CD4-positive, CD25-positive, alpha-beta regulatory T cell (primary cell): ENCODE data around the gene SLC11A2. TPM values are rescaled to one million over a fixed set of nuclear protein-coding genes. Genes with fewer than 3 reads are reported as not detected.

Source experiments
- ATAC-seq, 2 donors: fragments of 150-1000 bp; cut with Tn5 transposase; one replicate each; pipeline ENCODE4 v1.10.0; 2021; ENCODE audit warnings: low read depth in 2 of 2, moderate number of reproducible peaks in 2 of 2, moderate library complexity in 1 of 2
- DNase-seq, 3 donors: peaks; one replicate each; pipeline versions ENCODE4 v3.0.0 to v3.0.0-alpha.2; 2012 to 2022; ENCODE audit warnings: mixed read lengths in 1 of 3
- H3K27ac ChIP-seq: one replicate; pipeline ENCODE4 v1.7.0; 2013; ENCODE audit warnings: mild to moderate bottlenecking, low read length; ENCODE audit not compliant: insufficient read depth, poor library complexity, severe bottlenecking
- H3K27me3 ChIP-seq: one replicate; pipeline ENCODE4 v1.7.0; 2013; ENCODE audit warnings: low read length; ENCODE audit not compliant: control insufficient read depth, insufficient read depth
- H3K36me3 ChIP-seq: one replicate; pipeline ENCODE4 v1.7.0; 2013; ENCODE audit warnings: mild to moderate bottlenecking, low read length, moderate library complexity; ENCODE audit not compliant: control insufficient read depth, insufficient read depth
- H3K4me1 ChIP-seq: 2 replicates; pipeline ENCODE4 v1.7.0; 2013; ENCODE audit warnings: mild to moderate bottlenecking, low read length; ENCODE audit not compliant: insufficient read depth, control insufficient read depth, poor library complexity, severe bottlenecking
- H3K4me3 ChIP-seq: one replicate; pipeline ENCODE4 v1.7.0; 2013; ENCODE audit warnings: low read depth, mild to moderate bottlenecking, low read length, moderate library complexity
- H3K9me3 ChIP-seq, 2 experiments: 1 replicate in 1 of 2; 2 replicates in 1 of 2; pipeline ENCODE4 v1.7.0; 2013; ENCODE audit warnings: low read length in 2 of 2, mild to moderate bottlenecking in 1 of 2, moderate library complexity in 1 of 2; ENCODE audit not compliant: control insufficient read depth in 2 of 2
- H3K27ac Mint-ChIP-seq, 3 donors: one replicate each; pipeline ENCODE4 v1.8.0; 2020 to 2022; ENCODE audit warnings: mild to moderate bottlenecking in 3 of 3, mixed read lengths in 3 of 3, moderate library complexity in 2 of 3
- H3K27me3 Mint-ChIP-seq: one replicate; pipeline ENCODE4 v1.8.0; 2022; ENCODE audit warnings: mild to moderate bottlenecking, mixed read lengths
- H3K36me3 Mint-ChIP-seq: one replicate; pipeline ENCODE4 v1.8.0; 2020; ENCODE audit warnings: mixed read lengths
- H3K4me1 Mint-ChIP-seq, 4 donors: one replicate each; pipeline ENCODE4 v1.8.0; 2020 to 2022; ENCODE audit warnings: mixed read lengths in 4 of 4, mild to moderate bottlenecking in 1 of 4
- H3K4me3 Mint-ChIP-seq, 4 donors: one replicate each; pipeline ENCODE4 v1.8.0; 2020 to 2022; ENCODE audit warnings: mild to moderate bottlenecking in 4 of 4, mixed read lengths in 4 of 4, moderate library complexity in 3 of 4
- H3K9me3 Mint-ChIP-seq, 7 donors: one replicate each; pipeline ENCODE4 v1.8.0; 2020 to 2022; ENCODE audit warnings: mixed read lengths in 7 of 7, mild to moderate bottlenecking in 3 of 7, moderate library complexity in 2 of 7
- polyA plus RNA-seq, 4 donors: library from polyadenylated mRNA; unstranded; fragments of 300-500 nt; fragmentation: Illumina TruSeq; gene quantifications; one replicate each; pipeline ENCODE4 v1.2.3, GENCODE V29; 2021
- total RNA-seq: library from RNA; stranded (reverse); gene quantifications from one replicate; pipeline ENCODE4 v1.2.3, GENCODE V29; 2022

SLC11A2 gene
- total and polyA plus RNA-seq, 5 donors from 2014 or later = 7.2 to 54.3 (median 16.0) TPM

- Histone ChIP-seq H3K4me1 (no peaks in the 10 kb centered on the region), H3K27ac (no peak overlapping the region), H3K4me3 (no peak overlapping the region), H3K36me3 (peaks cover 83% of the 10 kb centered on the region), H3K9me3 (no peaks in the 10 kb centered on the region), H3K27me3 (no peaks in the 10 kb centered on the region)
- H3K36me3 Mint-ChIP-seq = peaks cover 49% of the 10 kb centered on the region
- H3K27me3 Mint-ChIP-seq = no peaks in the 10 kb centered on the region
- no peak for DNase-seq
- H3K9me3 Mint-ChIP-seq = peaks cover 0 to 3% (median 0%) of the 10 kb centered on the region in 7 donors
- ATAC-seq = no peak
- peak overlapping the region; percentile 11 to 39 (median 32) for H3K27ac Mint-ChIP-seq
- H3K4me3 Mint-ChIP-seq = no peak overlapping the region
- H3K4me1 Mint-ChIP-seq = peaks cover 0 to 2% (median 0%) of the 10 kb centered on the region in 4 donors
Measured at GRCh38 chr12:51062631-51063397, 36.6 kb upstream of the SLC11A2 start.

DNA sequence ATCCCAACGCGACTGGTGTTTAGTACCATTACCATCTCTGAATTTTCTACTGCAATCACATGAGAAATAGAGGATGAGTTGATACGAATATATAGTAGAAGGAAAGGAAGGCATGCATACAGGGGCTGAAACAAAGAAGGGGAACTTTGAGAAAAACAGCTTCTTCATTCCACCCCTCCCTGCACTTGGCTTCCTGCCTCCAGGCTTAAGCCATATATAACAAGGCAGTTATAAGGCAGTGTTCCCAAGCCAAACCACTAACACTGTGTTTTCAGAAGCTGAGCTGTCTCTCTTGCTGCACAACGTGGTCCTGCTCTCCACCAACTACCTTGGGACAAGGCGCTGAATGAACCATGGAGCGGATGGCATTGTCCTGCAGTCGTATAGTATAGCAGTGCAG, 32.9 kb upstream of the SLC11A2 start:
- Histone ChIP-seq H3K4me1 (no peaks in the 10 kb centered on the region), H3K27me3 (no peaks in the 10 kb centered on the region), H3K27ac (no peak overlapping the region), H3K9me3 (no peaks in the 10 kb centered on the region), H3K4me3 (no peak overlapping the region), H3K36me3 (peaks cover 72% of the 10 kb centered on the region)
- no peaks in the 10 kb centered on the region for H3K9me3 Mint-ChIP-seq
- H3K27ac Mint-ChIP-seq = peak overlapping the region in 2 of 3 donors; percentile 21 to 32
- H3K4me3 Mint-ChIP-seq = no peak overlapping the region
- peaks cover 52% of the 10 kb centered on the region for H3K36me3 Mint-ChIP-seq
- ATAC-seq (peak in 1 of 2 donors; percentile 28), DNase-seq (no peak)
- no peaks in the 10 kb centered on the region for H3K27me3 Mint-ChIP-seq
- H3K4me1 Mint-ChIP-seq = peaks cover 0 to 2% (median 0%) of the 10 kb centered on the region in 4 donors

- ATAC-seq (no peak), DNase-seq (no peak)
- Mint-ChIP-seq H3K27ac (peak overlapping the region in 1 of 3 donors; percentile 15), H3K9me3 (no peaks in the 10 kb centered on the region), H3K27me3 (no peaks in the 10 kb centered on the region), H3K4me3 (no peak overlapping the region), H3K36me3 (peaks cover 50% of the 10 kb centered on the region), H3K4me1 (peaks cover 0 to 9% (median 6%) of the 10 kb centered on the region in 4 donors)
- Histone ChIP-seq H3K36me3 (peaks cover 68% of the 10 kb centered on the region), H3K27me3 (no peaks in the 10 kb centered on the region), H3K4me1 (no peaks in the 10 kb centered on the region), H3K9me3 (no peaks in the 10 kb centered on the region), H3K27ac (no peak overlapping the region), H3K4me3 (no peak overlapping the region)
Measured at GRCh38 chr12:51056242-51056641, 30.1 kb upstream of the SLC11A2 start.

GRCh38 chr12:51055060-51055459, 28.9 kb upstream of the SLC11A2 start:
- ATAC-seq (no peak), DNase-seq (no peak)
- Histone ChIP-seq H3K36me3 (peaks cover 59% of the 10 kb centered on the region), H3K4me3 (no peak overlapping the region), H3K4me1 (no peaks in the 10 kb centered on the region), H3K9me3 (no peaks in the 10 kb centered on the region), H3K27me3 (no peaks in the 10 kb centered on the region), H3K27ac (no peak overlapping the region)
- no peaks in the 10 kb centered on the region for H3K9me3 Mint-ChIP-seq
- H3K4me1 Mint-ChIP-seq = peaks cover 0 to 9% (median 6%) of the 10 kb centered on the region in 4 donors
- peaks cover 45% of the 10 kb centered on the region for H3K36me3 Mint-ChIP-seq
- H3K4me3 Mint-ChIP-seq = no peak overlapping the region
- no peaks in the 10 kb centered on the region for H3K27me3 Mint-ChIP-seq
- peak overlapping the region in 1 of 3 donors; percentile 14 for H3K27ac Mint-ChIP-seq

DNA sequence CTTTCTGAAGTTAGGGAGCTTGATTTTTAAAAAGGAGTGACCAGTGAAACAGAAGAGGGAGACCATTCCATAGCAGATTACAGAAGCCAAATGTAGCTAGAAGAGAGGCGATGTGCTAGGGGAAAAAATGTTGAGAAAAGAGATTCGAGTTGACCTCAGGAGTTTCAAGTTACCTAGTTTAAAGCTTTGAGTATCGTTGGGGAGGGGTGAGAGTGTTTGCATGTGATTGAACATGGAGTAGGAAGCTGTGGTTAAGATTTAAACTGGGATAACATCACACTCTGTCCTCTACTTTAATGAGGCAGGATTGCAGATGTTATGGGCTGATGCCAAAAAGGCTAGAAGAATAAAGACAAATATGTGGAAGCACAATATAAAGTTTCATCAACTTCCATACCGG, 25.6 kb upstream of the SLC11A2 start:
- Mint-ChIP-seq H3K4me3 (peak overlapping the region in 1 of 4 donors; percentile 30), H3K27ac (peak overlapping the region in 1 of 3 donors; percentile 84), H3K36me3 (peaks cover 30% of the 10 kb centered on the region), H3K27me3 (peaks cover 6% of the 10 kb centered on the region), H3K4me1 (peaks cover 14 to 37% (median 29%) of the 10 kb centered on the region in 4 donors), H3K9me3 (no peaks in the 10 kb centered on the region)
- Histone ChIP-seq H3K36me3 (peaks cover 38% of the 10 kb centered on the region), H3K27me3 (no peaks in the 10 kb centered on the region), H3K4me1 (peaks cover 24% of the 10 kb centered on the region), H3K9me3 (no peaks in the 10 kb centered on the region), H3K27ac (no peak overlapping the region), H3K4me3 (no peak overlapping the region)
- DNase-seq (no peak), ATAC-seq (no peak)

DNA sequence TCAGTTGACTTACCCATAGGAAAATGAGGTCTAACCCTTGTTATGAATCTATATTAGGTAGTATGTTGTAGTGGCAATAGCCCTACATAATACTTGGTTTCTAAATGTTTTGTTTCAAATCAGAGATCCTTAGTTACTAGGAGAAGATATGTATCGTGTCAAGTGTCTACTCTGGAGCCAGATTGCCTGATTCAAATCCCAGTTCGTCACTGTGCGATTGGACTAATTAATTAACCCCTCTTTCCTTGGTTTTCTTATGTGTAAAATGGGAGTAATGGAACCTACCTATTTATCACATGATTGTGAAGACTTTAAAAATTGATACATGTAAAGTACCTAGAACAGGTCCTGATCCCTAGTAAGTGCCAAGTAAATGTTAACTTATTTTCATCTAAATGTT, 23.3 kb upstream of the SLC11A2 start:
- peaks cover 20% of the 10 kb centered on the region for H3K36me3 Mint-ChIP-seq
- Histone ChIP-seq H3K4me3 (peak overlapping the region; percentile 88), H3K9me3 (no peaks in the 10 kb centered on the region), H3K27me3 (no peaks in the 10 kb centered on the region), H3K36me3 (peaks cover 22% of the 10 kb centered on the region), H3K4me1 (peaks cover 25% of the 10 kb centered on the region), H3K27ac (peak overlapping the region; percentile 94)
- H3K27me3 Mint-ChIP-seq = peaks cover 6% of the 10 kb centered on the region
- no peak for ATAC-seq
- no peaks in the 10 kb centered on the region for H3K9me3 Mint-ChIP-seq
- peak overlapping the region in 2 of 3 donors; percentile 97 to 99 for H3K27ac Mint-ChIP-seq
- peak overlapping the region; percentile 90 to 98 (median 95) for H3K4me3 Mint-ChIP-seq
- no peak for DNase-seq
- H3K4me1 Mint-ChIP-seq = peaks cover 16 to 41% (median 32%) of the 10 kb centered on the region in 4 donors

GRCh38 chr12:51048661-51049251, 22.6 kb upstream of the SLC11A2 start:
- peak in 2 of 3 donors; percentile 8 to 21 for DNase-seq
- no peak for ATAC-seq
- H3K9me3 Mint-ChIP-seq = no peaks in the 10 kb centered on the region
- peak overlapping the region; percentile 94 for H3K27ac ChIP-seq
- H3K36me3 Mint-ChIP-seq = peaks cover 12% of the 10 kb centered on the region
- H3K27me3 ChIP-seq = no peaks in the 10 kb centered on the region
- H3K27ac Mint-ChIP-seq = peak overlapping the region; percentile 97 to 99 (median 97)
- peak overlapping the region; percentile 90 to 98 (median 95) for H3K4me3 Mint-ChIP-seq
- H3K9me3 ChIP-seq = no peaks in the 10 kb centered on the region
- H3K36me3 ChIP-seq = peaks cover 15% of the 10 kb centered on the region
- H3K4me1 ChIP-seq = peaks cover 25% of the 10 kb centered on the region
- H3K4me1 Mint-ChIP-seq = peaks cover 16 to 41% (median 32%) of the 10 kb centered on the region in 4 donors
- H3K27me3 Mint-ChIP-seq = peaks cover 6% of the 10 kb centered on the region
- peak overlapping the region; percentile 88 for H3K4me3 ChIP-seq
